ENCODE results near the gene KIRREL2. TPM values are rescaled to one million over a fixed set of nuclear protein-coding genes. Genes with fewer than 3 reads are reported as not detected.

Gene KIRREL2
- total RNA-seq, 2 experiments from 2014 or later, result 1.4 to 2.2 TPM

DNA sequence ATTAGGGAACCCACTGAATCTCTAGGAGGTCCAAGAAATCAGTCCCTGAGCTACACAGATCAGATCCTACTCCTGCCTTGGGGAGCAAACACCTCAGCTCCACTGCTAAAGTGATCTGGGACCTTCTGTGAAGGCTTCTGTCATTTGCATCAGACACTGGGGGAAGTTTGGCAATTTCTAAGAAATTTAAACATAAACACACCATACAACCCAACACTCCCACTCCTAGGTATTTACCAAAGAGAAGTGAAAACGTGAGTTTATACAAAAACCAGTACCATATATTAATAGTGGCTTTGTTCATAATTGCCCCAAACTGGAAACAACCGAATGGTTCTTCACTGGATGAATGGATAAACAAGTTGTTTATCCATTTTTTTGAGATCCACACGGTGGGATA lies 58.7 kb downstream of the KIRREL2 start:
- CTCF ChIA-PET (ENCODE audit: unreplicated experiment), result no interaction called here
- no peaks in the 10 kb centered on the region for H3K36me3 ChIP-seq (ENCODE audit: insufficient read depth, low read length)
- no peaks in the 10 kb centered on the region for H4K20me1 ChIP-seq (ENCODE audit: insufficient read depth, low read length)
- H3K79me2 ChIP-seq (ENCODE audit: insufficient read depth, low read depth, low read length), result no peaks in the 10 kb centered on the region
- no peak overlapping the region for H3K4me2 ChIP-seq (ENCODE audit: low read length)
- no peaks in the 10 kb centered on the region for H3K9me3 ChIP-seq (ENCODE audit: low read length)
- POLR2A ChIA-PET, result interaction anchor here (0.7 kb wide), 1 partner anchor 94 kb away, joined by 3 read pairs; no protein-coding TSS in a partner anchor
- H3K4me1 ChIP-seq (ENCODE audit: insufficient read depth, low read length, poor library complexity, severe bottlenecking), result peaks cover 11% of the 10 kb centered on the region
- BruUV-seq (replicated peaks), result no TSS peak
- no peak overlapping the region for H3K27ac ChIP-seq (ENCODE audit: low read depth, low read length, poor library complexity, severe bottlenecking)
- DNase-seq (ENCODE audit: low spot score), result no peak
- H3K9me2 ChIP-seq (ENCODE audit: insufficient read depth, low read length), result no peaks in the 10 kb centered on the region
- H2AFZ ChIP-seq (ENCODE audit: low read length), result no peak overlapping the region
- no peak for TF ChIP-seq EZH2phosphoT487 (IDR thresholded peaks at IDR 0.05; ENCODE audit: borderline replicate concordance, low read depth, low read length)
- TF ChIP-seq, protein P1, sequence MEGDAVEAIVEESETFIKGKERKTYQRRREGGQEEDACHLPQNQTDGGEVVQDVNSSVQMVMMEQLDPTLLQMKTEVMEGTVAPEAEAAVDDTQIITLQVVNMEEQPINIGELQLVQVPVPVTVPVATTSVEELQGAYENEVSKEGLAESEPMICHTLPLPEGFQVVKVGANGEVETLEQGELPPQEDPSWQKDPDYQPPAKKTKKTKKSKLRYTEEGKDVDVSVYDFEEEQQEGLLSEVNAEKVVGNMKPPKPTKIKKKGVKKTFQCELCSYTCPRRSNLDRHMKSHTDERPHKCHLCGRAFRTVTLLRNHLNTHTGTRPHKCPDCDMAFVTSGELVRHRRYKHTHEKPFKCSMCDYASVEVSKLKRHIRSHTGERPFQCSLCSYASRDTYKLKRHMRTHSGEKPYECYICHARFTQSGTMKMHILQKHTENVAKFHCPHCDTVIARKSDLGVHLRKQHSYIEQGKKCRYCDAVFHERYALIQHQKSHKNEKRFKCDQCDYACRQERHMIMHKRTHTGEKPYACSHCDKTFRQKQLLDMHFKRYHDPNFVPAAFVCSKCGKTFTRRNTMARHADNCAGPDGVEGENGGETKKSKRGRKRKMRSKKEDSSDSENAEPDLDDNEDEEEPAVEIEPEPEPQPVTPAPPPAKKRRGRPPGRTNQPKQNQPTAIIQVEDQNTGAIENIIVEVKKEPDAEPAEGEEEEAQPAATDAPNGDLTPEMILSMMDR (conservative IDR thresholded peaks at IDR 0.05; ENCODE audit: low read length), result no peak
- intact Hi-C loops (cut with micrococcal nuclease; ENCODE audit: unreplicated experiment), result no loop called here
- H3K4me3 ChIP-seq (ENCODE audit: low read depth, low read length, poor library complexity, severe bottlenecking), result no peak overlapping the region

Small RNA genes within 50 kb of the gene (small RNA-seq; reads per million reads assigned to genes)
- not detected for gene RN7SL402P

Other genes starting within 250 kb of the KIRREL2 start
- gene HAUS5, start 244.2 kb upstream of the KIRREL2 start, total RNA-seq (2014; rRNA removed; shearing (Covaris generic)), result 61.5 and 66.8 TPM in 2 replicates
- gene HAUS5, start 244.2 kb upstream of the KIRREL2 start, total RNA-seq (2022), result 58.1 and 59.7 TPM in 2 replicates
- gene RBM42, start 227.9 kb upstream of the KIRREL2 start, total RNA-seq (2014; rRNA removed; shearing (Covaris generic)), result 62.0 and 73.6 TPM in 2 replicates
- 105 and 115 TPM in 2 replicates for gene RBM42, start 227.9 kb upstream of the KIRREL2 start, total RNA-seq (2022)
- gene ETV2, start 215.2 kb upstream of the KIRREL2 start, total RNA-seq (2014; rRNA removed; shearing (Covaris generic)), result 0.25 and 0.57 TPM in 2 replicates
- gene ETV2, start 215.2 kb upstream of the KIRREL2 start, total RNA-seq (2022), result 1.7 and 2.0 TPM in 2 replicates
- gene COX6B1, start 208.6 kb upstream of the KIRREL2 start, total RNA-seq (2014; rRNA removed; shearing (Covaris generic)), result 404 and 536 TPM in 2 replicates
- gene COX6B1, start 208.6 kb upstream of the KIRREL2 start, total RNA-seq (2022), result 373 and 395 TPM in 2 replicates
- not detected in 2 replicates for gene UPK1A, start 190.4 kb upstream of the KIRREL2 start, total RNA-seq (2014; rRNA removed; shearing (Covaris generic))
- gene UPK1A, start 190.4 kb upstream of the KIRREL2 start, total RNA-seq (2022), result not detected in 2 replicates
- gene ZBTB32, start 152.4 kb upstream of the KIRREL2 start, total RNA-seq (2014; rRNA removed; shearing (Covaris generic)), result not detected in 2 replicates
- gene ZBTB32, start 152.4 kb upstream of the KIRREL2 start, total RNA-seq (2022), result not detected in 2 replicates
- gene KMT2B, start 138.9 kb upstream of the KIRREL2 start, total RNA-seq (2014; rRNA removed; shearing (Covaris generic)), result 18.0 and 25.2 TPM in 2 replicates
- 56.2 and 57.2 TPM in 2 replicates for gene KMT2B, start 138.9 kb upstream of the KIRREL2 start, total RNA-seq (2022)
- 8.5 and 11.4 TPM in 2 replicates for gene IGFLR1, start 114.5 kb upstream of the KIRREL2 start, total RNA-seq (2014; rRNA removed; shearing (Covaris generic))
- gene IGFLR1, start 114.5 kb upstream of the KIRREL2 start, total RNA-seq (2022), result 18.3 and 21.5 TPM in 2 replicates
- gene U2AF1L4, start 111.5 kb upstream of the KIRREL2 start, total RNA-seq (2014; rRNA removed; shearing (Covaris generic)), result 16.1 and 33.6 TPM in 2 replicates
- gene U2AF1L4, start 111.5 kb upstream of the KIRREL2 start, total RNA-seq (2022), result 35.2 and 37.5 TPM in 2 replicates
- 20.8 and 25.7 TPM in 2 replicates for gene PSENEN, start 111.3 kb upstream of the KIRREL2 start, total RNA-seq (2014; rRNA removed; shearing (Covaris generic))
- gene PSENEN, start 111.3 kb upstream of the KIRREL2 start, total RNA-seq (2022), result 51.0 and 53.7 TPM in 2 replicates
- gene LIN37, start 108.3 kb upstream of the KIRREL2 start, total RNA-seq (2014; rRNA removed; shearing (Covaris generic)), result 6.0 and 11.6 TPM in 2 replicates
- 11.7 and 20.0 TPM in 2 replicates for gene LIN37, start 108.3 kb upstream of the KIRREL2 start, total RNA-seq (2022)
- not detected in 2 replicates for gene HSPB6, start 99.9 kb upstream of the KIRREL2 start, total RNA-seq (2014; rRNA removed; shearing (Covaris generic))
- gene HSPB6, start 99.9 kb upstream of the KIRREL2 start, total RNA-seq (2022), result 1.7 and 1.8 TPM in 2 replicates
- gene PROSER3, start 98.7 kb upstream of the KIRREL2 start, total RNA-seq (2014; rRNA removed; shearing (Covaris generic)), result 15.2 and 17.2 TPM in 2 replicates
- 66.1 and 70.6 TPM in 2 replicates for gene PROSER3, start 98.7 kb upstream of the KIRREL2 start, total RNA-seq (2022)
- gene ARHGAP33, start 81.3 kb upstream of the KIRREL2 start, total RNA-seq (2014; rRNA removed; shearing (Covaris generic)), result 15.1 and 21.3 TPM in 2 replicates
- 94.6 and 130 TPM in 2 replicates for gene ARHGAP33, start 81.3 kb upstream of the KIRREL2 start, total RNA-seq (2022)
- not detected in 2 replicates for gene PRODH2, start 44.1 kb upstream of the KIRREL2 start, total RNA-seq (2014; rRNA removed; shearing (Covaris generic))
- not detected in 2 replicates for gene PRODH2, start 44.1 kb upstream of the KIRREL2 start, total RNA-seq (2022)
- gene NPHS1, start 4.4 kb upstream of the KIRREL2 start, total RNA-seq (2014; rRNA removed; shearing (Covaris generic)), result not detected in 2 replicates
- not detected in 2 replicates for gene NPHS1, start 4.4 kb upstream of the KIRREL2 start, total RNA-seq (2022)
- gene APLP1, start 11.7 kb downstream of the KIRREL2 start, total RNA-seq (2014; rRNA removed; shearing (Covaris generic)), result 0.13 TPM in 1 of 2 replicates, not detected in the other
- gene APLP1, start 11.7 kb downstream of the KIRREL2 start, total RNA-seq (2022), result 0.70 and 1.2 TPM in 2 replicates
- 48.6 and 57.4 TPM in 2 replicates for gene NFKBID, start 43.6 kb downstream of the KIRREL2 start, total RNA-seq (2014; rRNA removed; shearing (Covaris generic))
- 40.5 and 42.6 TPM in 2 replicates for gene NFKBID, start 43.6 kb downstream of the KIRREL2 start, total RNA-seq (2022)
- 8.1 and 15.0 TPM in 2 replicates for gene HCST, start 45.6 kb downstream of the KIRREL2 start, total RNA-seq (2014; rRNA removed; shearing (Covaris generic))
- 25.2 and 36.0 TPM in 2 replicates for gene HCST, start 45.6 kb downstream of the KIRREL2 start, total RNA-seq (2022)
- gene TYROBP, start 51.4 kb downstream of the KIRREL2 start, total RNA-seq (2014; rRNA removed; shearing (Covaris generic)), result not detected in 2 replicates
- not detected in 2 replicates for gene TYROBP, start 51.4 kb downstream of the KIRREL2 start, total RNA-seq (2022)
- 2.8 and 3.1 TPM in 2 replicates for gene LRFN3, start 79.5 kb downstream of the KIRREL2 start, total RNA-seq (2014; rRNA removed; shearing (Covaris generic))
- 3.4 and 6.0 TPM in 2 replicates for gene LRFN3, start 79.5 kb downstream of the KIRREL2 start, total RNA-seq (2022)
- gene SDHAF1, start 138.3 kb downstream of the KIRREL2 start, total RNA-seq (2014; rRNA removed; shearing (Covaris generic)), result 52.6 and 60.9 TPM in 2 replicates
- 24.2 and 26.1 TPM in 2 replicates for gene SDHAF1, start 138.3 kb downstream of the KIRREL2 start, total RNA-seq (2022)
- 0.26 and 2.7 TPM in 2 replicates for gene SYNE4, start 151.9 kb downstream of the KIRREL2 start, total RNA-seq (2014; rRNA removed; shearing (Covaris generic))
- 3.1 and 4.5 TPM in 2 replicates for gene SYNE4, start 151.9 kb downstream of the KIRREL2 start, total RNA-seq (2022)
- gene ALKBH6, start 157.3 kb downstream of the KIRREL2 start, total RNA-seq (2014; rRNA removed; shearing (Covaris generic)), result 19.5 and 29.0 TPM in 2 replicates
- gene ALKBH6, start 157.3 kb downstream of the KIRREL2 start, total RNA-seq (2022), result 28.7 and 38.2 TPM in 2 replicates
- 0.66 TPM in 1 of 2 replicates, not detected in the other for gene CLIP3, start 176.0 kb downstream of the KIRREL2 start, total RNA-seq (2014; rRNA removed; shearing (Covaris generic))
- 2.4 and 2.6 TPM in 2 replicates for gene CLIP3, start 176.0 kb downstream of the KIRREL2 start, total RNA-seq (2022)
- 4.9 and 7.3 TPM in 2 replicates for gene THAP8, start 197.4 kb downstream of the KIRREL2 start, total RNA-seq (2014; rRNA removed; shearing (Covaris generic))
- gene THAP8, start 197.4 kb downstream of the KIRREL2 start, total RNA-seq (2022), result 7.3 and 7.5 TPM in 2 replicates
- 39.0 and 44.5 TPM in 2 replicates for gene WDR62, start 198.0 kb downstream of the KIRREL2 start, total RNA-seq (2014; rRNA removed; shearing (Covaris generic))
- gene WDR62, start 198.0 kb downstream of the KIRREL2 start, total RNA-seq (2022), result 60.2 and 65.4 TPM in 2 replicates

Data from OCI-LY7 (cell line).